T1000 (cell line): ENCODE measurements around the gene COL4A1.

ENCODE experiments used
- DNase-seq: peaks from one replicate; lab custom pipeline; 2025; ENCODE audit warnings: mixed read lengths; lab: John Stamatoyannopoulos, UW

COL4A1 gene

GRCh38 chr13:110195547-110196485 lies 111.1 kb downstream of the COL4A1 start:
- no peak for DNase-seq

- no peak for DNase-seq
Measured at GRCh38 chr13:110194451-110194850, 112.5 kb downstream of the COL4A1 start.

GRCh38 chr13:110193491-110193890 lies 113.5 kb downstream of the COL4A1 start:
- no peak for DNase-seq

- no peak for DNase-seq
Measured at GRCh38 chr13:110192472-110192871, 114.5 kb downstream of the COL4A1 start.

GRCh38 chr13:110187641-110188161 lies 119.3 kb downstream of the COL4A1 start:
- DNase-seq, result peak; percentile 22

GRCh38 chr13:110186231-110186855 lies 120.6 kb downstream of the COL4A1 start:
- DNase-seq, result no peak

GRCh38 chr13:110185696-110186095 lies 121.3 kb downstream of the COL4A1 start:
- DNase-seq, result no peak

GRCh38 chr13:110183910-110184309 lies 123.0 kb downstream of the COL4A1 start:
- DNase-seq, result no peak

- no peak for DNase-seq
Measured at GRCh38 chr13:110182461-110182860, 124.5 kb downstream of the COL4A1 start.

GRCh38 chr13:110182003-110182402 lies 125.0 kb downstream of the COL4A1 start:
- no peak for DNase-seq

- no peak for DNase-seq
Measured at GRCh38 chr13:110179857-110180147, 127.2 kb downstream of the COL4A1 start.

GRCh38 chr13:110179116-110179856 lies 127.7 kb downstream of the COL4A1 start:
- DNase-seq, result no peak

- no peak for DNase-seq
Measured at GRCh38 chr13:110177790-110178189, 129.2 kb downstream of the COL4A1 start.

GRCh38 chr13:110176431-110176830 lies 130.5 kb downstream of the COL4A1 start:
- DNase-seq, result no peak

GRCh38 chr13:110173247-110173818 lies 133.6 kb downstream of the COL4A1 start:
- DNase-seq, result no peak

GRCh38 chr13:110170882-110171281 lies 136.1 kb downstream of the COL4A1 start:
- no peak for DNase-seq

GRCh38 chr13:110170020-110170790 lies 136.8 kb downstream of the COL4A1 start:
- DNase-seq, result no peak

GRCh38 chr13:110168999-110169933 lies 137.7 kb downstream of the COL4A1 start:
- DNase-seq, result no peak

GRCh38 chr13:110166598-110166997 lies 140.4 kb downstream of the COL4A1 start:
- no peak for DNase-seq

GRCh38 chr13:110164706-110165105 lies 142.3 kb downstream of the COL4A1 start:
- no peak for DNase-seq
